HG03460 (cell line): ENCODE measurements around the gene SERPINI1.

Experiments
- ATAC-seq: cut with Tn5 transposase; IDR thresholded peaks from one replicate; pipeline ENCODE4 v1.9.1; 2021; ENCODE audit not compliant: unreplicated experiment

SERPINI1 gene

DNA sequence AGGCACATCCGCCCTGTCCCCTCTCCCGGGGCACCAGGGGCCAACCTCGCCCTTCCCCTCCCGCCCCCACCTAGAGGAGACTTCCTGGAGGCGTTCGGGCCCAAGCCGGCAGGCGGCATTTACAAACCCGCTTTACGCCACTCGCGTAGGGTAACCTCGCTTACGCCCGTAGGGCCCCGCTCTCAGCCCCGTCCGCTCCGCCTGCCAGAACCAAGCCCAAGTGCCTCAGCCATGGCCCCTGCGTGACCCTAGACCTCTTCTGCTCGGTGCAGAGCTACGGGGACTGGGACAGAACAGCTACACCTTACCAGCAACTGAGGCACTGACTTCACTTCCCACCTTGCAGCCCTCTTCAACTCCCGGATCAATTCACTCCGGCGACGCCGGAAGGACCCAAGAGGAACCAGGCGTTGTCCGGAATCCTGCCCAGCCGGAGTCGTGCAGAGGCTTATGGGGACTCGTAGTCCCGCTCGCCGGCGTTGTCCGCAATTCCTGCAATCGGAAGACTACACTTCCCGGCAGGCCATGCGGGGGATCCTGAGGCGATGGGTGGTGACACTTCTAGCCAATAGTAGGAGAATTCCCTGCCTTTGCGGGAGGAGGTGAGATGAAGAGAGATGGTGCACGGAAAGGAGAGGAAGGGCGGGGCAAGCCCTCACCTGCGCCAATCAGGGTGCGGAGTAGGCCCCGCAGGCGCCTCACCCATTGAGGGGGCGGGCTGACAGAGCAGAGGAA, 856 bp upstream of the SERPINI1 start, which contains the start of gene PDCD10:
Gene PDCD10, minus strand, starts transcription at position 395 of the 735 bp plus-strand sequence. CDS start 14,735 bp downstream, outside the sequence.
- ATAC-seq = peak; percentile 80

DNA sequence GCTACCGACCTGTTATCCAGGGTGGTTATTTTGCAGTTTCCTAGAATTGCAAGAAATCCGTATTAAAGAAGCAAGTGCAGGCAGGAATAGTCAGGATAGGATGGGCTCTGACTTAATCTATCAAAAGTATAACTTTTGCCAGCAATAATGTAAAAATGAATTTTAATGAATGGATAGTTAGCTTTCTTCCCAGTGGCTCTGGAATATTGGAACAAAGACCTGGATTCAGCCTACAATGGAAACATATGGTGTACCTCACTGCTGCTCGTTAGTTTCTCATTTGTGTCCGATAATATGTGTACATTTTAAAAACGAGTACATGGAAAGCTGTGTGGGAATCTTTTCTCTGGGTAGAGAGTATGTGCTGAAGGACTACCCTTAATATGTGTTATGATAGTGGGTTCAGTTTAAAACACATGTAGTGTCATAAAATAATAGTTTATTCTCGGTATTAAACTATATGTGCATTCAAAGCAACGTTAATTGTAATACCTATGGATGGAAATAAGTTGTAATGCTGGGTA, 805 bp downstream of the SERPINI1 start:
- no peak for ATAC-seq

DNA sequence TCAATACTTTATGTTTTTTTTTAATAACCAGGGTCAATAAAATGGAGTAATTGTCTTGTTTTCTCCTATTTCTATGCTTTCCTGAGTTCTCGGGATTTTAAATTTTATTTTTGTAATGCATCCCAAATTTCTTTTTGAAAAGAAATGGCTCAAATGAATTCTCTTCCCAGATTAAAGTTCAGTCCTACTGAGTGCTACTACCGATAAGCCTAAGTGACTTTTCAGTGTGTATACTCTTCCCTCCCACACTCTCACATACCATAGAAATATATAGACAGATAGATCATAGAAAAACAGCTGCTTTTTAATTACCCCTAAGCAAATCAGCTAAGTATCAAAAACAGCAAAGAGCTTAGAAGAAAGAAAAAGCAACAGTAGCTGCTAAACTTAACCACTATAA, 1.5 kb downstream of the SERPINI1 start:
- no peak for ATAC-seq

DNA sequence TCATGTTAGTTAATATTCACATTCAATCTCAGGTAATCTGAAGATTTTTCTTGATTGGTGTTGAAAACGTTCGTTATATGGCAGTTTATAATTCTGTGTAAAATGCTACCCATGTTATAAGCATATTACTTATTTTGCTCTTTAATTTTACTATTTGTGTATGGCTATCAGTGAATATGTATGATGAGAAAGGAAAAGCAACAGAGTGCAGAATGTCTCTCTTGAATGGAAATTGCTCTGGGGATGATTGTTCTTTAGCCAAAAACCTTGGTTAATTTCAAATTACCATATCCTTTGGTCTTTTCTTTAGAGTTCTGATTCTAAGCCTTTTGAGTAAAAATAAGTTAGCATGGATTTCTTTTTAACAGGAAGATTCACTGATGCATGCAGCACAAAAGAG, 2.5 kb downstream of the SERPINI1 start:
- no peak for ATAC-seq

DNA sequence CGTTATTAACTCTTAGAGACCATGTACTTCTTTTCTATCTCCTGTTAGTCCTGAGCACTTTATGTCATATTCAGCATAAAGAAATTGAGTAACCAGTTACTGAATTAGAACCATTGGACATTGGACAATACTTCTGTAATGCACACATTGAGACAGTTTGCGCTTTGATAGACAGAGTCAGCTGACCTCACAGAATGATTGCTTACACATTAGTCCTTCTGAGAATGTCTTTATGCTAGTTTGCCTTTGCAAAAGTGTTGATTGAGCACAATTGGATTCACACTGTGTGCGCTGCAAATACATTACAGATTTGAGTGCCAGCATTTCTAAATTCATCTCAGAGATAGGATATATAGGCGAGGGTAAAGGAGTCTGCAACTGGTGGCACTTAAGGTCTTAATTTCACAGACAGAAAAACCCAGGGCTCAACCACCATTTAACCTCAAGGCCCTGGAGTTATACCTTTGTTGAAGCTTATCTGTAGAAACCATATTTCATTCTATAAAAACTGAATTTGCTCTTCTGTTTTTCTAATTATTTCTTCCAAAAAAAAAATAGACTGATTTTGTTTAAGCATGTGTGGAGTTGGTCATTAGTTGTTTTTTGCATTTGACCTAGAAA, 3.8 kb downstream of the SERPINI1 start:
- ATAC-seq = no peak

DNA sequence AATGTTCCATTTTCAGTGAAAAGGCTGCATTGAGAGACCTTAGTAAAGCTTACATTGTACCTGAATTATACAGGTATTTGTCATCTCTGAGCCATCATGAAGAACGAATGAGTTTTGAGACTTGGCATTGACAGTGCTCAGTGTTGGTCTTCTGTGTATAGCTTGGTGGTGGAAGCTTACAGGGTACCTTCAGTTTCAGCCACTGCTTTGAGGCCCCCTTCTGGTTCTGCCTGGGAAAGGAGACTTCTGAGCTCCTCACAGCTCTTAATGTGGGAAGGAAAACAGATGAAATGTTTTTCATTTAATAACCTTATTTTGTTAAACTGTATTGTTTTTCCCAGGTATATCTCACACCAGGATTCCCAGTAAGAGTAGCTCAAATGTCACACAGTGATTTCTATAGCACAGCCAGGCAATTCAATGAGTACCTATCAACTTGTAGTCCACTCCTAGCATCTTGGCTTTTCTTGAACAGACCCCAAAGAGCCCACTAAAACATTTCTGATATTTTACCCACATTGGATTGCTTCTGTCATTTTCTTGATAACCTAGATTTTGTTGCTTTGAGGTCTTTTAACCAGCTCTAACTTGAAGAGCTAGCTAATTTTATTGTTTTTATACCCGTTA, 5.6 kb downstream of the SERPINI1 start:
- ATAC-seq = peak; percentile 92

DNA sequence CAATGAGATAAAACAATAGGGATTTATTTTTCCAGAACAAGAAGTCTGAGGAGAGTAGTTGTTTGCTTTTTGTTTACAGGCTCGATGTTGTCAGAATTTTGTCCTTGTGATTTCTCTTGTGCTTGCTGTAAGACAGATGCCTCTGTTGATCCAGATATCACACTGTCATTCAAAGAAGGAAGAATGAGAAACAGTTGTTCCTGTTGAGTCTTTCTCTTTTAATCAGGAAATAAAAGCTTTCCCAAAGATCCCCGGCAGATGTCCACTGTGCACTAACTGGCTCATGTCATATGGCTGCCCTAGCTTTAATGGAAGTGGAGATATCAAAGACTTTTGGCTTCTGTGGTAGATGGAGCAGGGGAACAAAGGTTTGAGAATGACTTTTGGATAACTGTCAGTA, 6.8 kb downstream of the SERPINI1 start:
- ATAC-seq = no peak

DNA sequence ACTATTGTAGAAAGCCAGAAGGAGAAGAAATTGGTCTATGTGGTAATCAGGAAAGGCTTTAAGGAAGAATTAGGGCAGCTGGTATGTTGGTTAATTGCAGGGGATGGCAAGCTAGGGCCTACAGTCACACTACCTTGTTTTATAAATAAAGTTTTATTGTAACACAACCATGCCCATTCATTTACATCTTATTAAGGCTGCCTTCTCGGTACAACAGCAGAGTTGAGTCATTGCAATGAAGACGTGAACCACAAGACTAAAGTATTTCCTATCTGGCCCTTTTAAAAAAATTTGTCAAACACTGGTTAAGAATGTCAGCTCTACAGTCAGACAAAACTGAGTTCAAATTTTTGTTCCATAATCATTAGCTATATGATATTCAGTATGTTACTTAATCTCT, 8.3 kb downstream of the SERPINI1 start:
- ATAC-seq = no peak

DNA sequence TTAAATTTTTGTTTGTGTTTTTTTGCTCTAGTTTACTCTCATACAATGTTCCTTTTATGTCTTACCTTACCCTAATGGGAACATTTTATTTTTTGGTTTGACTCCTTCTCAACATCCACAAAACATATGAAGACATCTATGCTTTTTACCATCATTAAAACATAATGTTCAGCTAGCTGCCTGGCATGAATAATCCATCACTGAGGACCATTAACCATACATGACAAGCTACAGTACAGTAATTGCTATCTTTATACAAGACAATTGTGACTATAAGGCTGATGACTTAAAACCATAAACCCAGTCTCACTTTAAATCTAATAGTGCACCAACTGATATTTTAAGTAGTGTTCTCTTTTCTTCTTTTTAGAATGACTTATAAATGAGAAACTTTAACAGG, 13.7 kb downstream of the SERPINI1 start:
- ATAC-seq = no peak

DNA sequence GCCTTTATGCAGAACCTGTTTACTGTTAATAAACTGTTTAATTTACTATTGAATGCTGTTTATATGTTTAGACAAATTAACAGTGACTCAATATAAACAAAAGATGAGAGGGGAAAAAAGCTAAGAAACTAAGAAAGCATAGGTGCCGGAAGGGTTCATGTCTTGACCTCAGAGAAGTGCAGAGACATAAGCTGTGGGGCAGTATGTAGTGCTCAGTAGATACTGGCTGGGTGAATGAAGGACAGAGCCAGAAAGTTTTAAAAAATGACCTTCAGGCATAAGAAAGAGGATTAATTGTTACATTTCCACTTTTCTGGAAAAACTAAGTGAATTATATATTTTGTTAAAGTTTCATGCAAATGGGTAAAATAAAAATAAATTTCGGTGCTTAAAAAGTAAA, 14.2 kb downstream of the SERPINI1 start:
- no peak for ATAC-seq

DNA sequence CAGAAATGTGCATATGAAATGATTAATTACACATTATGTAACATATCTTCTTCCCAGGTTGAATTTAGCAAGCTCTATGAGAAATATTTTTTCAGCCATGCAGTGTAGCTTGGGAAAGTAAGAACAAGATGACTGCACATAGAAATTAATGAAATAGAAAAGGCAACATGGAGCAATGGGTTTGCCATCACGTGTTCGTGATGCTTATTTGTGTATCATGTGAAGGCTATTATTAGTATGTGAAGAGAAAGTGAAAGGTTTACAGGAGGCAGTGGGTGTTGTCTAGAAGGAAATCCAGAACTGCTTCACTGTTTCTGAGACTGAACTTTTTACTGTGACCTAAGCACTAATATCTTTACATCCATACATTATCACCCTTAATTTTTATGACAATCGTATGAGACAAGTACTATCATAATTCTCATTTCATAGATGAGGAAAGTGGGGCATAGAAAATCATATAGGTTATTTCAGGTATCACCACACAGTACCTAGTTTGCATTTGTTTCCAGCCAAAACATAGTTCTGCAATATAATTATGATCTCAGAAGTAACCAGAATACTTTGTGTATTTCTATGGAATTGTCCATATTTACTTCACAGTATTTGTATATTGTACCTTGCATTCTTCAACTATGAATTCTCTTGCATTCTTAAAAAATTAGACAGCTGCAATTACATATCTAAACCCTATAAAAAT, 14.9 kb downstream of the SERPINI1 start:
- peak; percentile 99 for ATAC-seq

DNA sequence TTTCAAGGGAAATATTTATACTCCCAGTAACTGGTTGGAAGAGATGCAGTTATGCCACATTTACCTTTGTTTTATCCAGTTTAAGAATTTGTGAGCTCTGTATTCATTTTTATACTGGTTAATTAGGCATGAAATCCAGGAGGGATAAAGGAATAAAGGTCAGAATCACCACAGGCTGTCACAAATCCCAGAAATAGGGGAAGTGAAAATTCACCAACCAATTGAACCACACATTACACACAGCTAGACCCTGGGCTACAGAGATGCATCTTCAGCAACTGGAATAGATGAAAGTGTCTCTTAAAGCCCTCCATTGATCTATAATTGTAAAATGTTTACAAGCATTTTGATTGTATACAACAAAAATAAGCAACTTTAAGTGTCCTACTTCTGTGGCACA, 18.5 kb downstream of the SERPINI1 start:
- no peak for ATAC-seq

DNA sequence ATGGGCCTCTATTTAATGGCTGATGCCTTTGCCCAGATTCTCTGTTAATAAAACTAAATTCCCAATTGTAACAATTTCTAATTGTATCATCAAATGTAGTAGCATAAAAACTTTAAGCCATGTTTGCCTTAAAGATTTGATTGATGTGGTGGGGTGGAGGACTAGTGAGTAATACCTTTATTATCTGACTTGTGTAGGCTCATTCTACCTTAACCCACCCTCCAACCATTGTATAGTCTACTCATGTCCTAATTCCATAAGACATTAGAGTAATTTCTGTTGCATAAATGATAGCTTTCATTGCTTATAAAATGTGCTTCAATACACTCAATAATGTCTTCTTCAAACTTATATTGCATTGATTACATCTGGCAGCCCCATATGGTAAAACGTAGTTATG, 25.8 kb downstream of the SERPINI1 start:
- ATAC-seq = no peak

DNA sequence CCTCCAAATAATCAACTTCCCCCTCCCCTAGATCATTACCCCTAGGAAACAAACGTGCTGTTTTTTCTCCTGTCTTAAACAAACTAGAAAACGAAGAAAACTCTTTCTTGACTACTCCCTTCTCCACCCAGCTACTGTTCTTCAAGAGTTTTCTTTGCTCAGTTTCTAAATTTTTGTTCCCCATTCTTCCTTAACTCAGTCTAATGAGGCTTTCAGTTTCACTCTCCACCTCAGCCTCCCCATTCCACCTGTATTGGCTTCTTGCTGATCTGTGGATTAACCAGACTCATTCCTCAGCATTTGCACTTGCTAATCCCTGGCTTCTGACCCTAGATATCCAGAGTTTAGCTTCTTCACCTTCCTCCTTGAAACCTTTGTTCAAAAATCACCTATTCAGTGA, 26.8 kb downstream of the SERPINI1 start:
- ATAC-seq = no peak

DNA sequence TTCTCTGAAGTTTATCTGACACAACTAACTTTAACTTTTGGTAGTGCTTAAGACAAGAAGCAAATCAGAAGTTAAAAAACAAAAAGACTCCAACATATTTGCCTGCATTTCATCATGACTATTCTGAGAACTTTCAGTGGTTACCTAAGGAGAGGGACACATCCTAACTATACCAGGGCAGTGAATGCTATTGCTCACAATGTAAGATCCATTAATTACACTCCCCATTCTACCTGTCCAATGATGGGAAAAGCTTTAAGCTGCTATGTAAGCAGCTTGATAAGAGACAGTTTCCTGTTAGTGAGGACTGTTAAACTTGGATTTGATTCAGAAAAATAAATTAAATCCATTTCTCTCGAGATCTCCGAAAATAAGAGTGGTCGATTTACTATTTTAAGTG, 37.5 kb downstream of the SERPINI1 start:
- ATAC-seq = peak; percentile 60

DNA sequence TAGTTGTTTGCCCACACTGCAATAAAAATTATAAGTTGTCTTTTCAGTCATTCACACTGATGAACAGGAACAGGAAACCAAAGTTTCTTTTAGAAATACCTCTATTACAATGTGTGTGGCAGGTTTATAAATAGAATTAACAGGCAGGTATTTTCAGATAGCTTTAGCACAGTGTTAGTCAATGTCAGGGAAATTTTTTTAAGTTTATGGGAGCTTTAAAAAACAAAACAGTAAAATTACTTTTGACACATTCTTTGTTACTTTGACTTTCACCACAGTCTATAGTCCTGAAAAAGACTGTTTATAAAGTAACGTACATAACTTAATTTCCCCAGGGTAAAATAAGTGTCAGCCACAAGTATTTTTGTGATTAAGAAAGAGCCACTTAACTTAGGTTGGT, 38.1 kb downstream of the SERPINI1 start:
- ATAC-seq = peak; percentile 83

DNA sequence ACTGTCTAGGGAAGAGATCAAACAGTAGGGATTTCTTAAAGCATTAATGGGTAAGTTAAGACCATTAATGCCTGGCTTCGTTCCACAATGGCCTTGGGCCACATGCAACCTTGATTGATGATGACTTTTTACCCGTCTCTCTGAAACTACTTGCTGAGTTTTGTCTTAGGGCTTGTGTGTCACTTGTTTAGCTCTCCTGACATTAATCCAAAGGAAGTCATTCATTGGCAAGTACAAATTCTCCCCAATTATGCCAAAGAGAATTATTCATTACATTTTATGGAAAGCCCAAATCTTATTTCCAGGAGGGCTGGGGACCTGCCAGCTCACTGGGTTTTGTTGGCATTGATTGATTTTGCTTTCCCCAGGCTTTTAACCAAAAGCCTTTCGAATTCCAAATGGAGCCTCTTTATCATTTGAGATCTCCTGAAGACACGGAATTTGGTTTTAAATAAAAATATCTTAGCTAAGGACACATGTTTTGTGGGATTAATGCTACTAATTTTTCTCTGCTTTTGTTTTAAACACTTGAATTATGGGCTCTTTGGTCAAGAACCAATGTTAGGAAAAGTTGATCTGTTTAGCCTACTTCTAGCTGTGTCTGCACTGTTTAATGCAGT, 40.7 kb downstream of the SERPINI1 start:
- ATAC-seq = no peak

DNA sequence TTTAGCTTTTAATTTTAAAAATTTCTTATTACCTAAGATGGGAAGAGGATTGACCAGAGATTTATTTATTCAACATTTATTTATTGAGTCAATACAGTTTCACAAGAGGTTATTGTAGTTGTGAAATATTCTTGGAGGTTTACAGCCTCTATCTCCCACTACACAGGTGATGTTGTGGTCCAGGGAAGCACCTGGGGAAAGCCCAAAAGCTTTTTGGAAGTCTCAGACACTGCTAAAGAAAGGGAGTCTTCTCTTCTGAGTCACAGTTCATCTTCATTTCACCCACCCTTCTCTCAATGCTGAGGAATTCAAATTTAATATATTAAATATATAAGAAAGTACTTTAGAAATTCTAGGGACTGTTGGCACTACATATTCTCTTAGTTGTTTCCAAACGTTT, 41.8 kb downstream of the SERPINI1 start:
- ATAC-seq = no peak

DNA sequence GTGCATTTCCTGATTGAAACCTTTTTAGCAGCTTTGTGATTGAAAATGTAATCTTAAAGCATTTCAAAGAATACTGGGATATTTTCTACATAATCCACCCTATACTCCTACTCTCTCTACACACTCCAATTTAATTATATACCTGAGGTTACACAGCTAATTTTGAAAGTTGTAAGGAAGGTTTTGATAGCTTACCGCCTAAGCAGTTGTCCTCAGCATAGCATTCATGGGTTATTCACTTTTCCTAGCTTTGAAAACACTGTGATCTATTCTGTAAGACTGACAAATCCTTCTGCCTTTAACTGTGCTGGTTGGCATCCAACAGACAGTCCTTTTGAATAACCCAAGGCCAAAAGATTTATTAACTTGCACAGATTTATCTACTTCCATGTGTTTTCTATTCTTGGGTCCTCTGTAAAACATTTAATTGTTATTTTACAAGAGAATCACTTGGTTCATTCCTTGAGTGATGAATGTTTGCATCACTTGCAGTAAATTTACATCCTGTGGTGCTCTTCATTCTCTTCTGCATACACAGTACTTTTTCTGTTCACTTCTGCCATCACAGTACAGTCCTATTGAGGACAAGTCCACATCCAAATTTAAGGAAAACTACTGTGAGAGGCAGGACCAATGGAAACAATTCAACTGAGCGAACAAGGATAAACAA, 44.8 kb downstream of the SERPINI1 start:
- ATAC-seq = no peak

DNA sequence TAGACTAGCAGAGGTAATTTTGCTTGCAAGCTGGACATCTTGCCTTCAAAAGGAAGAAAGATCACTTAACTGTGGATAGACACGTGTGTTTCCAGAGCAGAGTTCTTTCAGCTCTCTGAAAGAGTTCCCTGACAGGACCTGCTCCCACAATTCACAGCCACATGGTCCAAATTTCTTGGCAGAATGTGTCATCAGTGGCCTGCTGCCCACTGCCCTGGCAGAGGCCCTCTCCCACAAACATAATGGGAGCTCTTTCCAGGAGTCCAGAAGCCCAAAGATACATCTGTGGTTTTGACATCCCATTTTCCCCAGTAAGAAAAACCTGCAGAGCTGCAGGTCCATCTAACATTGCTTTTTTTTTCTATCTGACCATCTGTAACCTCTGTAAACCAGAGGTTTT, 48.3 kb downstream of the SERPINI1 start:
- ATAC-seq = no peak
